NCI-H2227 treated with DMSO at 0.1 percent for 48 hours (cell line): ENCODE measurements around the gene ABCC12.
"Not testable (repeated sequence)": the region's sequence is repeated elsewhere in the genome, so short reads cannot be mapped to it uniquely, and the experiment has no call there.

ENCODE experiments used
- DNase-seq: peaks from one replicate; lab custom pipeline; 2025; lab: John Stamatoyannopoulos, UW

The ABCC12 gene

GRCh38 chr16:48155926-48156789 lies at the start of gene ABCC12:
Gene ABCC12, minus strand, starts transcription at chr16:48155993. Its CDS starts 9,569 bp downstream, at chr16:48146424.
- DNase-seq, result no peak

- no peak for DNase-seq
Observed at GRCh38 chr16:48204825-48205151, 49.0 kb upstream of the ABCC12 start.

GRCh38 chr16:48203974-48204824 lies 48.4 kb upstream of the ABCC12 start:
- DNase-seq, result no peak

- no peak for DNase-seq
Observed at GRCh38 chr16:48201515-48202201, 45.9 kb upstream of the ABCC12 start.

GRCh38 chr16:48197294-48197693 lies 41.5 kb upstream of the ABCC12 start:
- DNase-seq, result peak; percentile 85

- no peak for DNase-seq
Observed at GRCh38 chr16:48194828-48195556, 39.2 kb upstream of the ABCC12 start.

- no peak for DNase-seq
Observed at GRCh38 chr16:48193846-48194245, 38.1 kb upstream of the ABCC12 start.

GRCh38 chr16:48188449-48189102 lies 32.8 kb upstream of the ABCC12 start:
- no peak for DNase-seq

- no peak for DNase-seq
Observed at GRCh38 chr16:48187779-48188178, 32.0 kb upstream of the ABCC12 start.

GRCh38 chr16:48184681-48185080 lies 28.9 kb upstream of the ABCC12 start:
- DNase-seq, result no peak

- no peak for DNase-seq
Observed at GRCh38 chr16:48182979-48183537, 27.3 kb upstream of the ABCC12 start.

GRCh38 chr16:48181746-48182520 lies 26.1 kb upstream of the ABCC12 start:
- not testable (repeated sequence) for DNase-seq

- no peak for DNase-seq
Observed at GRCh38 chr16:48180868-48181480, 25.2 kb upstream of the ABCC12 start.

GRCh38 chr16:48176635-48177408 lies 21.0 kb upstream of the ABCC12 start:
- DNase-seq, result no peak

- no peak for DNase-seq
Observed at GRCh38 chr16:48173889-48174288, 18.1 kb upstream of the ABCC12 start.

- DNase-seq, result no peak
Observed at GRCh38 chr16:48172682-48173081, 16.9 kb upstream of the ABCC12 start.

GRCh38 chr16:48169896-48170295 lies 14.1 kb upstream of the ABCC12 start:
- DNase-seq, result no peak

- DNase-seq, result no peak
Observed at GRCh38 chr16:48168075-48168474, 12.3 kb upstream of the ABCC12 start.

GRCh38 chr16:48166617-48167016 lies 10.8 kb upstream of the ABCC12 start:
- not testable (repeated sequence) for DNase-seq
